Astrocyte (in vitro differentiated cells and primary cell): ENCODE data around the gene TRIM3.

Source experiments
- EZH2 ChIP-seq: IDR thresholded peaks from 2 replicates; pipeline ENCODE4 v1.6.1; 2012; ENCODE audit warnings: mild to moderate bottlenecking, low read length, inconsistent platforms; ENCODE audit not compliant: insufficient read depth
- TF ChIP-seq, protein P1 (sequence below): IDR thresholded peaks from 2 replicates; pipeline ENCODE4 v1.5.1; 2011; ENCODE audit warnings: low read depth, mild to moderate bottlenecking, inconsistent platforms, low read length, moderate library complexity; ENCODE audit not compliant: insufficient read depth

DNA sequence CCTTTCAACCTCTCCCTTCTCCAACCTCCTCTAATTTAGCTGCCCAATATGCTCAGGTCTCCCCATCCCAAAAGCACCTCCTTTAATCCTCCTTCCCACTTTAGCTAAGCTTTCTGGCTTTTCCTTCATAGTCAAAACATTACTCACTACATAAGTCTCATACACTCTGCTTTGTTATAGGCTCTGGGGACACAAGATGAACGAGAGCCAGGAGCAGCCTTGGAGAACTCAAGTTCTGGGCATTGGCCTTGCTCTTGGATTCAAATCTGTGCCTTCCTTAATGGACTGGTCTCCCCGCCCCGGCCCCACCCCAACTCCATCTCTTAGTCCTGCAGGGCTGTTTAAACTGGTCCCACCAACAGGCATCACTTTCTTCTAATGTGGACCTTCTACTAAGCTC lies 21.5 kb downstream of the TRIM3 start:
- TF ChIP-seq, protein P1, sequence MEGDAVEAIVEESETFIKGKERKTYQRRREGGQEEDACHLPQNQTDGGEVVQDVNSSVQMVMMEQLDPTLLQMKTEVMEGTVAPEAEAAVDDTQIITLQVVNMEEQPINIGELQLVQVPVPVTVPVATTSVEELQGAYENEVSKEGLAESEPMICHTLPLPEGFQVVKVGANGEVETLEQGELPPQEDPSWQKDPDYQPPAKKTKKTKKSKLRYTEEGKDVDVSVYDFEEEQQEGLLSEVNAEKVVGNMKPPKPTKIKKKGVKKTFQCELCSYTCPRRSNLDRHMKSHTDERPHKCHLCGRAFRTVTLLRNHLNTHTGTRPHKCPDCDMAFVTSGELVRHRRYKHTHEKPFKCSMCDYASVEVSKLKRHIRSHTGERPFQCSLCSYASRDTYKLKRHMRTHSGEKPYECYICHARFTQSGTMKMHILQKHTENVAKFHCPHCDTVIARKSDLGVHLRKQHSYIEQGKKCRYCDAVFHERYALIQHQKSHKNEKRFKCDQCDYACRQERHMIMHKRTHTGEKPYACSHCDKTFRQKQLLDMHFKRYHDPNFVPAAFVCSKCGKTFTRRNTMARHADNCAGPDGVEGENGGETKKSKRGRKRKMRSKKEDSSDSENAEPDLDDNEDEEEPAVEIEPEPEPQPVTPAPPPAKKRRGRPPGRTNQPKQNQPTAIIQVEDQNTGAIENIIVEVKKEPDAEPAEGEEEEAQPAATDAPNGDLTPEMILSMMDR, result no peak
- TF ChIP-seq EZH2, result no peak
